ENCODE results near the gene EQTN. TPM values are rescaled to one million over a fixed set of nuclear protein-coding genes. Genes with fewer than 3 reads are reported as not detected.

Gene EQTN
- total RNA-seq = not detected in 2 replicates

- DNase-seq (ENCODE audit: extremely low read depth, low read depth, low spot score) = no peak
Observed at GRCh38 chr9:27297050-27297449, at the start of gene EQTN. EQTN (minus strand) TSS chr9:27297150; CDS start chr9:27297055, 95 bp downstream.

GRCh38 chr9:27344776-27345175, 47.8 kb upstream of the EQTN start:
- DNase-seq (ENCODE audit: extremely low read depth, low read depth, low spot score) = no peak

GRCh38 chr9:27341545-27342294, 44.8 kb upstream of the EQTN start:
- DNase-seq (ENCODE audit: extremely low read depth, low read depth, low spot score) = no peak

GRCh38 chr9:27340961-27341511, 44.1 kb upstream of the EQTN start:
- no peak for DNase-seq (ENCODE audit: extremely low read depth, low read depth, low spot score)

- no peak for DNase-seq (ENCODE audit: extremely low read depth, low read depth, low spot score)
Observed at GRCh38 chr9:27340285-27340674, 43.3 kb upstream of the EQTN start.

- DNase-seq (ENCODE audit: extremely low read depth, low read depth, low spot score) = no peak
Observed at GRCh38 chr9:27339661-27340284, 42.8 kb upstream of the EQTN start.

GRCh38 chr9:27338527-27338903, 41.6 kb upstream of the EQTN start:
- no peak for DNase-seq (ENCODE audit: extremely low read depth, low read depth, low spot score)

GRCh38 chr9:27337833-27338526, 41.0 kb upstream of the EQTN start:
- no peak for DNase-seq (ENCODE audit: extremely low read depth, low read depth, low spot score)

- no peak for DNase-seq (ENCODE audit: extremely low read depth, low read depth, low spot score)
Observed at GRCh38 chr9:27337236-27337635, 40.3 kb upstream of the EQTN start.

GRCh38 chr9:27336829-27337228, 39.9 kb upstream of the EQTN start:
- DNase-seq (ENCODE audit: extremely low read depth, low read depth, low spot score) = no peak

GRCh38 chr9:27336126-27336525, 39.2 kb upstream of the EQTN start:
- no peak for DNase-seq (ENCODE audit: extremely low read depth, low read depth, low spot score)

- DNase-seq (ENCODE audit: extremely low read depth, low read depth, low spot score) = no peak
Observed at GRCh38 chr9:27335075-27335474, 38.1 kb upstream of the EQTN start.

GRCh38 chr9:27333241-27334052, 36.5 kb upstream of the EQTN start:
- peak; percentile 67 for DNase-seq (ENCODE audit: extremely low read depth, low read depth, low spot score)

- no peak for DNase-seq (ENCODE audit: extremely low read depth, low read depth, low spot score)
Observed at GRCh38 chr9:27331393-27331792, 34.4 kb upstream of the EQTN start.

- DNase-seq (ENCODE audit: extremely low read depth, low read depth, low spot score) = no peak
Observed at GRCh38 chr9:27329291-27329690, 32.3 kb upstream of the EQTN start.

GRCh38 chr9:27328483-27328882, 31.5 kb upstream of the EQTN start:
- no peak for DNase-seq (ENCODE audit: extremely low read depth, low read depth, low spot score)

- DNase-seq (ENCODE audit: extremely low read depth, low read depth, low spot score) = no peak
Observed at GRCh38 chr9:27311184-27311583, 14.2 kb upstream of the EQTN start.

- DNase-seq (ENCODE audit: extremely low read depth, low read depth, low spot score) = no peak
Observed at GRCh38 chr9:27310582-27310981, 13.6 kb upstream of the EQTN start.

GRCh38 chr9:27308691-27309390, 11.9 kb upstream of the EQTN start:
- DNase-seq (ENCODE audit: extremely low read depth, low read depth, low spot score) = no peak

GRCh38 chr9:27304521-27304920, 7.6 kb upstream of the EQTN start:
- no peak for DNase-seq (ENCODE audit: extremely low read depth, low read depth, low spot score)
